Measurements from ENCODE around the gene CTNNB1.

Gene CTNNB1

GRCh38 chr3:41222012-41222411, 22.7 kb downstream of the CTNNB1 start:
- TF ChIP-seq EZH2phosphoT487 (IDR thresholded peaks at IDR 0.05; ENCODE audit: borderline replicate concordance, low read length): no peak
- TF ChIP-seq, protein P1, sequence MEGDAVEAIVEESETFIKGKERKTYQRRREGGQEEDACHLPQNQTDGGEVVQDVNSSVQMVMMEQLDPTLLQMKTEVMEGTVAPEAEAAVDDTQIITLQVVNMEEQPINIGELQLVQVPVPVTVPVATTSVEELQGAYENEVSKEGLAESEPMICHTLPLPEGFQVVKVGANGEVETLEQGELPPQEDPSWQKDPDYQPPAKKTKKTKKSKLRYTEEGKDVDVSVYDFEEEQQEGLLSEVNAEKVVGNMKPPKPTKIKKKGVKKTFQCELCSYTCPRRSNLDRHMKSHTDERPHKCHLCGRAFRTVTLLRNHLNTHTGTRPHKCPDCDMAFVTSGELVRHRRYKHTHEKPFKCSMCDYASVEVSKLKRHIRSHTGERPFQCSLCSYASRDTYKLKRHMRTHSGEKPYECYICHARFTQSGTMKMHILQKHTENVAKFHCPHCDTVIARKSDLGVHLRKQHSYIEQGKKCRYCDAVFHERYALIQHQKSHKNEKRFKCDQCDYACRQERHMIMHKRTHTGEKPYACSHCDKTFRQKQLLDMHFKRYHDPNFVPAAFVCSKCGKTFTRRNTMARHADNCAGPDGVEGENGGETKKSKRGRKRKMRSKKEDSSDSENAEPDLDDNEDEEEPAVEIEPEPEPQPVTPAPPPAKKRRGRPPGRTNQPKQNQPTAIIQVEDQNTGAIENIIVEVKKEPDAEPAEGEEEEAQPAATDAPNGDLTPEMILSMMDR (IDR thresholded peaks at IDR 0.05; ENCODE audit: low read depth, low read length, poor library complexity, severe bottlenecking): no peak
- Histone ChIP-seq H3K4me3 (ENCODE audit: low read length) (no peak overlapping the region), H3K4me1 (ENCODE audit: control insufficient read depth, low read length) (no peaks in the 10 kb centered on the region), H3K9me3 (ENCODE audit: control insufficient read depth, insufficient read depth, low read length) (no peaks in the 10 kb centered on the region), H3K4me2 (ENCODE audit: low read length) (no peak overlapping the region), H3K79me2 (ENCODE audit: control insufficient read depth, low read length) (peaks cover 98% of the 10 kb centered on the region), H3K9me2 (replicated peaks; ENCODE audit: control insufficient read depth, low read length) (no peaks in the 10 kb centered on the region), H3K27ac (ENCODE audit: low read depth, low read length) (no peak overlapping the region), H3K36me3 (ENCODE audit: control insufficient read depth, low read length) (peaks cover 52% of the 10 kb centered on the region), H3K27me3 (ENCODE audit: control insufficient read depth, low read length) (no peaks in the 10 kb centered on the region), H4K20me1 (ENCODE audit: control insufficient read depth, insufficient read depth, low read depth, low read length) (peaks cover 35% of the 10 kb centered on the region), H3F3A (ENCODE audit: control insufficient read depth, insufficient read depth) (no peaks in the 10 kb centered on the region)

DNA sequence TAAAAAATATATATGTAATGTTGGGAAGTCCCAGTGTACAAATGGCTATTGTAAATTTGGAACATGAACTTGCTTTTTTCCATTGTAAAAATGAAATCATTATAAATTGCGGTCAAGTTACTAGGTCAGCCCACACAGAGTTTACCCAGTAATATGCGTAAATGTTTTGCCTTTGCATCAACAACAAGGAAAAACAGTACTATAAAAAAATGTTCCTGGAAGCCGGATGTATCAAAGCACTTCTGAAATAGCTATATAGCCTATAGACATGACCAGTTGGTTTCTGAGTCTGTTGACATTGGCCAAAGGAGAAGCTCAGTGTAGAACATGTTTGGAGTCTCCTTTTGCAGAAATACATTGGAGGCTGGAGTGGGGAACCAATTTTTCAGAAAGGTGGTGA, 23.2 kb downstream of the CTNNB1 start:
- Histone ChIP-seq H3K79me2 (ENCODE audit: control insufficient read depth, low read length) (peaks cover 98% of the 10 kb centered on the region), H3K36me3 (ENCODE audit: control insufficient read depth, low read length) (peaks cover 57% of the 10 kb centered on the region), H4K20me1 (ENCODE audit: control insufficient read depth, insufficient read depth, low read depth, low read length) (peaks cover 30% of the 10 kb centered on the region), H3K4me1 (ENCODE audit: control insufficient read depth, low read length) (no peaks in the 10 kb centered on the region), H3K27me3 (ENCODE audit: control insufficient read depth, low read length) (no peaks in the 10 kb centered on the region), H3K4me2 (ENCODE audit: low read length) (no peak overlapping the region), H3K9me3 (ENCODE audit: control insufficient read depth, insufficient read depth, low read length) (no peaks in the 10 kb centered on the region), H3F3A (ENCODE audit: control insufficient read depth, insufficient read depth) (no peaks in the 10 kb centered on the region), H3K4me3 (ENCODE audit: low read length) (no peak overlapping the region), H3K9me2 (replicated peaks; ENCODE audit: control insufficient read depth, low read length) (no peaks in the 10 kb centered on the region), H3K27ac (ENCODE audit: low read depth, low read length) (no peak overlapping the region)
- TF ChIP-seq, protein P1 (IDR thresholded peaks at IDR 0.05; ENCODE audit: low read depth, low read length, poor library complexity, severe bottlenecking): no peak
- TF ChIP-seq EZH2phosphoT487 (IDR thresholded peaks at IDR 0.05; ENCODE audit: borderline replicate concordance, low read length): no peak

DNA sequence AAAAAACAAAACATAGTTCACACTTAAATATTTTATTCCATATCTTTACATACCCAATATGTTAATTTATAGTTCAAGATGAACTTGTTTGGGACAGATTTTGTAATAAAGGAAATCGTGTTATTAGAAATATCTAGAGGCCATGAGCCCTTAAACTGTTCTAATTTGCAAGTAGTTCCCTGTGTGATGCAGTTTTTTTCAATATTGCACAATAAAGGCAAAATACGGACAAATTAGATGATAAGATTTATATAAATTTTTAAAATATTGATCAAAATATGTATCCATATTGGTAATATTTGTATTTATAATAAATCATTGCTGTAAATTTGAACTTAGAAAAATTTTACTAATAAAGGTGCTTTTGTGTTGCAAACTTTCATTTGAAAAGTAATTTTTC, 23.8 kb downstream of the CTNNB1 start:
- Histone ChIP-seq H3K27me3 (ENCODE audit: control insufficient read depth, low read length) (no peaks in the 10 kb centered on the region), H3F3A (ENCODE audit: control insufficient read depth, insufficient read depth) (no peaks in the 10 kb centered on the region), H3K9me2 (replicated peaks; ENCODE audit: control insufficient read depth, low read length) (no peaks in the 10 kb centered on the region), H3K4me3 (ENCODE audit: low read length) (no peak overlapping the region), H3K4me2 (ENCODE audit: low read length) (no peak overlapping the region), H3K9me3 (ENCODE audit: control insufficient read depth, insufficient read depth, low read length) (no peaks in the 10 kb centered on the region), H4K20me1 (ENCODE audit: control insufficient read depth, insufficient read depth, low read depth, low read length) (peaks cover 29% of the 10 kb centered on the region), H3K79me2 (ENCODE audit: control insufficient read depth, low read length) (peaks cover 98% of the 10 kb centered on the region), H3K4me1 (ENCODE audit: control insufficient read depth, low read length) (no peaks in the 10 kb centered on the region), H3K27ac (ENCODE audit: low read depth, low read length) (no peak overlapping the region), H3K36me3 (ENCODE audit: control insufficient read depth, low read length) (peaks cover 63% of the 10 kb centered on the region)
- TF ChIP-seq, protein P1 (IDR thresholded peaks at IDR 0.05; ENCODE audit: low read depth, low read length, poor library complexity, severe bottlenecking): no peak
- no peak for TF ChIP-seq EZH2phosphoT487 (IDR thresholded peaks at IDR 0.05; ENCODE audit: borderline replicate concordance, low read length)

- Histone ChIP-seq H3K9me2 (replicated peaks; ENCODE audit: control insufficient read depth, low read length) (no peaks in the 10 kb centered on the region), H3K36me3 (ENCODE audit: control insufficient read depth, low read length) (peaks cover 69% of the 10 kb centered on the region), H3K79me2 (ENCODE audit: control insufficient read depth, low read length) (peaks cover 98% of the 10 kb centered on the region), H4K20me1 (ENCODE audit: control insufficient read depth, insufficient read depth, low read depth, low read length) (peaks cover 23% of the 10 kb centered on the region), H3K9me3 (ENCODE audit: control insufficient read depth, insufficient read depth, low read length) (no peaks in the 10 kb centered on the region), H3K4me2 (ENCODE audit: low read length) (no peak overlapping the region), H3K27me3 (ENCODE audit: control insufficient read depth, low read length) (no peaks in the 10 kb centered on the region), H3F3A (ENCODE audit: control insufficient read depth, insufficient read depth) (no peaks in the 10 kb centered on the region), H3K27ac (ENCODE audit: low read depth, low read length) (no peak overlapping the region), H3K4me3 (ENCODE audit: low read length) (no peak overlapping the region), H3K4me1 (ENCODE audit: control insufficient read depth, low read length) (no peaks in the 10 kb centered on the region)
- TF ChIP-seq, protein P1 (IDR thresholded peaks at IDR 0.05; ENCODE audit: low read depth, low read length, poor library complexity, severe bottlenecking): no peak
- no peak for TF ChIP-seq EZH2phosphoT487 (IDR thresholded peaks at IDR 0.05; ENCODE audit: borderline replicate concordance, low read length)
These were observed 24.4 kb downstream of the CTNNB1 start for GRCh38 chr3:41223691-41224090.
